Activated T-cell treated with anti-CD3 and anti-CD28 coated beads, Interleukin-2, amount 50 U/mL, for 1 hour (primary cell): ENCODE data around the gene SPRING1.

ENCODE experiments used
- DNase-seq: peaks from one replicate; pipeline ENCODE4 v3.0.0-alpha.2; 2020

SPRING1 gene

GRCh38 chr12:116707751-116708150, 30.1 kb downstream of the SPRING1 start:
- DNase-seq = no peak

GRCh38 chr12:116703214-116703795, 34.6 kb downstream of the SPRING1 start:
- peak; percentile 67 for DNase-seq

GRCh38 chr12:116701432-116701831, 36.4 kb downstream of the SPRING1 start:
- DNase-seq = no peak

- no peak for DNase-seq
These were observed 37.8 kb downstream of the SPRING1 start for GRCh38 chr12:116700066-116700465.

GRCh38 chr12:116698554-116699075, 39.3 kb downstream of the SPRING1 start:
- no peak for DNase-seq

- DNase-seq = no peak
These were observed 39.8 kb downstream of the SPRING1 start for GRCh38 chr12:116698116-116698515.

- DNase-seq = no peak
These were observed 40.2 kb downstream of the SPRING1 start for GRCh38 chr12:116697716-116698115.

- DNase-seq = no peak
These were observed 40.6 kb downstream of the SPRING1 start for GRCh38 chr12:116697305-116697704.

GRCh38 chr12:116695464-116695725, 42.5 kb downstream of the SPRING1 start:
- no peak for DNase-seq

- no peak for DNase-seq
These were observed 43.0 kb downstream of the SPRING1 start for GRCh38 chr12:116694653-116695463.

- no peak for DNase-seq
These were observed 44.3 kb downstream of the SPRING1 start for GRCh38 chr12:116693286-116694227.

GRCh38 chr12:116692605-116693004, 45.3 kb downstream of the SPRING1 start:
- DNase-seq = no peak

- no peak for DNase-seq
These were observed 46.2 kb downstream of the SPRING1 start for GRCh38 chr12:116691636-116692035.

GRCh38 chr12:116691205-116691604, 46.7 kb downstream of the SPRING1 start:
- DNase-seq = no peak

- DNase-seq = no peak
These were observed 47.7 kb downstream of the SPRING1 start for GRCh38 chr12:116689979-116690744.

GRCh38 chr12:116689521-116689920, 48.3 kb downstream of the SPRING1 start:
- DNase-seq = no peak
